HG02759 (cell line): Measurements from ENCODE around the gene MMP15.
"Not testable (repeated sequence)": the region's sequence is repeated elsewhere in the genome, so short reads cannot be mapped to it uniquely, and the experiment has no call there.

ENCODE experiments used
- ATAC-seq: cut with Tn5 transposase; IDR thresholded peaks from one replicate; pipeline ENCODE4 v1.9.1; 2021; ENCODE audit warnings: mild to moderate bottlenecking, moderate library complexity; ENCODE audit not compliant: unreplicated experiment

MMP15 gene

GRCh38 chr16:58048494-58049231, 23.1 kb downstream of the MMP15 start:
- ATAC-seq, result no peak

GRCh38 chr16:58049232-58050185, 24.0 kb downstream of the MMP15 start:
- no peak for ATAC-seq

- no peak for ATAC-seq
Measured at GRCh38 chr16:58051296-58051695, 25.7 kb downstream of the MMP15 start.

GRCh38 chr16:58051821-58052603, 26.5 kb downstream of the MMP15 start:
- ATAC-seq, result no peak

- no peak for ATAC-seq
Measured at GRCh38 chr16:58053682-58054005, 28.1 kb downstream of the MMP15 start.

- ATAC-seq, result no peak
Measured at GRCh38 chr16:58054289-58054688, 28.7 kb downstream of the MMP15 start.

GRCh38 chr16:58056580-58056979, 31.0 kb downstream of the MMP15 start:
- no peak for ATAC-seq

GRCh38 chr16:58057121-58057520, 31.6 kb downstream of the MMP15 start:
- ATAC-seq, result no peak

GRCh38 chr16:58057784-58058183, 32.2 kb downstream of the MMP15 start:
- ATAC-seq, result no peak

- ATAC-seq, result no peak
Measured at GRCh38 chr16:58062821-58063220, 37.3 kb downstream of the MMP15 start.

- no peak for ATAC-seq
Measured at GRCh38 chr16:58063377-58064076, 38.0 kb downstream of the MMP15 start.

GRCh38 chr16:58070585-58070984, 45.0 kb downstream of the MMP15 start:
- ATAC-seq, result no peak

- not testable (repeated sequence) for ATAC-seq
Measured at GRCh38 chr16:58072134-58072533, 46.6 kb downstream of the MMP15 start.

- ATAC-seq, result not testable (repeated sequence)
Measured at GRCh38 chr16:58073086-58073485, 47.5 kb downstream of the MMP15 start.

- ATAC-seq, result no peak
Measured at GRCh38 chr16:58074657-58075056, 49.1 kb downstream of the MMP15 start.

GRCh38 chr16:58076514-58076913, 51.0 kb downstream of the MMP15 start:
- ATAC-seq, result no peak

- ATAC-seq, result no peak
Measured at GRCh38 chr16:58077796-58078195, 52.2 kb downstream of the MMP15 start.

GRCh38 chr16:58080657-58081056, 55.1 kb downstream of the MMP15 start:
- ATAC-seq, result not testable (repeated sequence)

GRCh38 chr16:58082381-58082780, 56.8 kb downstream of the MMP15 start:
- ATAC-seq, result no peak

- ATAC-seq, result no peak
Measured at GRCh38 chr16:58084635-58085034, 59.1 kb downstream of the MMP15 start.

GRCh38 chr16:58085171-58085570, 59.6 kb downstream of the MMP15 start:
- ATAC-seq, result no peak
